Lower leg skin (tissue), 3 donors: Measurements from ENCODE around the gene GORAB.

Experiments used
- CTCF ChIP-seq, 3 donors: fragments of 450-650 bp; IDR thresholded peaks; one replicate each; pipeline ENCODE4 v1.5.1; 2016; ENCODE audit warnings: antibody characterized with exemption in 3 of 3, mild to moderate bottlenecking in 3 of 3, moderate library complexity in 2 of 3
- POLR2A ChIP-seq, 2 donors: fragments of 450-650 bp; IDR thresholded peaks; one replicate each; pipeline ENCODE4 v1.6.1; 2016 to 2017; ENCODE audit warnings: antibody characterized with exemption in 2 of 2, mild to moderate bottlenecking in 1 of 2, moderate library complexity in 1 of 2

DNA sequence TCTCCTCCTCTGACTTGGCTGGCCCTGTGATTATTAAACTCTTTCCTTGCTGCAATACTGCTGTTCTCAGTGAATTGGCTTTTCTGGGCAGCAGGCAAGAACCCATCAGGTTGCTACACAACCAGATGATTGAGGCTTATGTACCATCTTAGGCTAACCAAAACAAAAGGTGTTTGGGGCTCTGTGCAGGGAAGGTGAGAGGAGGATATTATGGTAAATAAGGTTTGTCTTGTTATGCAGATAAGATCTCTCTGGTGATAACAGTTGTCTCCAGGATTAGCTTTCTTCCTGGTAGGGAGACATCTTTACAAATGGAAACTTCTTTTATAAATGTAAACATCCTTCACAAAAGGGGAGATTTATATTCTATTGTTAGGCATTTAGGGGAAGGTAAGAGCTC, 44.5 kb upstream of the GORAB start:
- TF ChIP-seq CTCF (IDR thresholded peaks at IDR 0.05) (no peak), POLR2A (IDR thresholded peaks at IDR 0.05) (no peak)
